HG03025 (cell line): ENCODE results near the gene BTC.
"Not testable (repeated sequence)": the region's sequence is repeated elsewhere in the genome, so short reads cannot be mapped to it uniquely, and the experiment has no call there.

Experiments used
- ATAC-seq: cut with Tn5 transposase; IDR thresholded peaks from one replicate; pipeline ENCODE4 v1.9.1; 2021; ENCODE audit warnings: mild to moderate bottlenecking, moderate library complexity; ENCODE audit not compliant: unreplicated experiment, low FRiP score

Gene BTC

GRCh38 chr4:74764119-74764518 is 30.2 kb downstream of the BTC start:
- ATAC-seq, result no peak

DNA sequence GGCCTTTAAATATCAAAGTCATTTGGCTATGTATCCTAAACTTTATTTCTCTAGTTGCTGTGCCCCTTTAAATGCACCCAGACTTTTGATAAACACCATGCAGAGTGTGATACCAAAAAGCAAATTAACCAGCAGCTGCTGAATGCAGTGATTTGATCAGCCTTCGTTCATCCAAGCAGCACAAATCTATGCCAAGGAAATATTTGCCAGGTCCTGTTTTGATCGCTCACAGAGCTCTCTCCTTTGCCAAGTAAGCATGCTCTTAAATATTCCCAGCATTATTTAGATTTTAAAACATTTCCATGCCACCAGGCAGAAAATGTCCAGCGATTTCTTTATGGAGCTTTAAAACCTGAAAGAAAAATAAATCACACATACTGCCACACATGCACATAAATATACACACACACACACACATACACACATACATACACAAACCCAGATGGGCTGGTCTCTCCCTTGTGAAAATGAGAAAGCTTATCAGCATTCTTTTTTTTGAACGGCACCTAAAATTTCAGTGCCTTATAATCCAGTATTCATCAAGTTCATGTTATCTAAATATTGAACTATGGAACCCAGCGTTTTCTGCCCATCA is 35.7 kb downstream of the BTC start:
- no peak for ATAC-seq

DNA sequence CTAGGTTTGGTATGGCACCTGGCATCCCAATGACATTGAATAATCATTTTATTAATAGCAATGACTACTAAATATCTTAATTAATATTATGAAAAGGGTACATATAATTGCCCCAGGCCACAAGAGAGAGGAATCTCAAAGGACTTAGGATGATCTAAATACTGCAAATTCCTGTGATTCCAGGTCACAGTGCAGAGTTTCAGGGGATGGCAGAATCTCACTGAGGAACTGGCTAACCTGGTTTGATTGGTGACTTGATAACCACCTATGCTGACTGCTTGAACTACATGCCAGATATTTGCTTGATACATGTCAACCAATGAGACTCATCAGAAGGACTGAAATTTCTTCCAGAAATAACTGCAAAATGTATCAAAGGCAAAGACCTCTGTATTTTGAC is 37.2 kb downstream of the BTC start:
- ATAC-seq, result no peak

- no peak for ATAC-seq
These were observed 38.8 kb downstream of the BTC start for GRCh38 chr4:74755486-74755885.

DNA sequence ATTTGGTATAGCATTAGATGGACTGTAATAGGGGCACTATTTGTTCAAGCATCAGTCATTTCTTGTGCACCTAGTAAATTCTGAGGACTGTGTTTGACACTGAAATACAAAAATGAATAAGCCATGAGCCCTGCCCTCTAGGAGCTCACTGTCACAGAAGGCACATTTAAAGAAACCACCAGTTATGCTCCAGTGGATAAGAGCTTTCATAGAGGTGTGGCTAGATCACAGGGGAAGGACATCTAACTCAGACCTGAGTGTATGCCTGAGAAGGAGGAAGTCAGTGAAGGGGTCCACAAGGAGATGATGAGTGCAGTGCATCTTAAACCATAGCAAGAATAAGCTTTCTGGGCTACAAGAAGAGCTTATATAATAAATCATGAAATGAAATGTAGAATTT is 40.1 kb downstream of the BTC start:
- ATAC-seq, result no peak

DNA sequence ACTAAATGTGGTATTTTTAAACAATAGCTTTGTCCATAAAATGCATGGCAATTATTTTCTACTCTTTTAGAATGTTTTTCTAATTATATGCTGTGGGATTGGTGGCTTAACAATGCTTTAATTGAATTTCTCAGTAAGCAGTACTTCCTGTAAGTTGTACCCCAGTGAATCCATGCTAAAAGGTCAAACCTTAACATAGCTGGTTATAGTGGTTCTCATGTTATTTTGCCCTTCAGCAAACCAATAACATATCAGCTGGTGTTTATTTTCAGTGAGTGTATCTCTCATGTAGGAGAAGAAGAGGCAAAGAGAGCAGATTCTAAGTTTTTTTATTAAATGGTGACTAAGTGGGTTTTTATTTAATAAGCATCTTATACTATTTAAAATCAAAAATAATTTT is 41.5 kb downstream of the BTC start:
- no peak for ATAC-seq

DNA sequence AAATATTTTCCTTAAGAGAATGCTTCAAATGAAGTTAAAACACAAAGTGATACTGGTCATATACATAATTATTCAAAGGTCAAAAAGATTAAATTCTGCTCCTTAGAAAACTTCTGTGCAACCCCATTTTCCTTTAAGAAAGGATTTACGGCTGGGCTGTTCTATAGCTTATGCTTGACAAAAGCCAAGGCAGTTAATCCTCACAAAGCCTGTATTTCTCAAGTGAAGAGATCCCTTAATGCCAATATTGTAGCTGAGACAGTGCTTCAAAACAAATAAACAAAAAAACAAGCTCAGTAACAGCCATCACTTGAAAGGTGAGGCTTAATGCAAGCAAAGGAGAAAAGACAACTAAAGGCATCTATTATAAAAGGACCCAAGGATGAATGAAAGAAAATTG is 42.5 kb downstream of the BTC start:
- no peak for ATAC-seq

DNA sequence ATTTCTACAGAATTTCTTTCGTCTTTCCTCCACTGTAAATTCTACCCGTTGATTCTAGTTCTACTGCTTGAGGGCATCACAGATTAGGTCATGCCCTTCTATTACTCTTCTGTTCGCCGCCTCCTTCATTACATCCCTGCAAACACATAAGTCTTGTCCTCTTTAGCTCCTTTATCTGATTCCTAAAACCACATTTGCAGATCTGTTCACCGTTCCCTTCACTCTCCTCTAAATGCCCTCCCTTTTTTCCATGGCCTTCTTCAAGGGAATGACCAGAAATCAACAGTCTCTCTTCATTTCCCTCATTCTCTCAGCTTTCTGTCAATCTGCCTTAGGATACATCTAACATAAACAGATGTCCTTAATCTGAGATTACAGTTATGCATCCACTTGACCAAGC is 43.1 kb downstream of the BTC start:
- no peak for ATAC-seq

DNA sequence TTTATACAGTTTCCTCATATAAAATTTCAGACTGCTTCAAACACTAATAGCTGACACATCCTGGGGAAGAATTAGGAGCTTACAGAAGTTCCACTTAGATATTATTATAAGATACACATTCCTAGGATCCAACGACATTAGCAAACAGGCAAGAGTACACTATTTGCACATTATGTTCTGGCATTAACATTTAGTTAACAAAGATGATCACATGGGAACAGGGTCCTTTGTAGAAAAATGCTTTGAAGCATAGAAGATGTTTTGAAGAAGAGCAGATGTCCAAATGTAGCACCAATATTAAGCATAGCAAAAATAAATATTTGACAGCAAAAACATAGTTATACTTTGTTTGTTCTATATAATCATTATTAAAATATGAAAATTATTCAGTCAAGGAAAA is 52.1 kb downstream of the BTC start:
- no peak for ATAC-seq

DNA sequence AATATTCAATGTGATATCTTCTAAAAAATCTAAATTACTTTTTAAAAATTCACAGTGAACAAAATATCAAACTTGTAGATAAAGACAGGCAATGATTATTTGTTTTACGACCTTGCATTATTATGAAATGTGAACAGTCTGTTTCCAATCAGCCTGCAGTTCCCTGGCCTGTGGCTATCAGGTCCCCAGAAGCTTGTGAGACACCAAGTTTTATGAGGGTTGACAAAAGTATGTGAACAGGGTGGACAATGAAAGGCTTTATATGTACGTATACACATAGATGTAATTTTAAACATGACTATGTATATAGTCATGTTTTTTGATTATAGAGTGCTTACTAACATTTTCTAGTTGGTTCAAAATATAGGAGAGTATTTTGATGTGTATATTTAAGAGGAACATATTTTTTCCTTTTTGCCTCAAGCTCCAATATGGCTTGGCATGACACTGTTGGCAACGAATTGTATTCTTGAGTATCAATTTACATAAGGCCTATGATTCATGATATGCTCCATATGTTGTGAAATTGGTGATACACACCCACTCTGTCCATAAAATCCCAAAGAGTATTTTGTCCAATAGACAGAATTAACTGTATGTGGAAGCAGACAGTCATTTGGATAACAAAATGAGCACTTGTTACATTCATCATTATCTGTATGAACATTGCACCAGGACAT is 55.7 kb downstream of the BTC start:
- no peak for ATAC-seq

GRCh38 chr4:74734995-74735394 is 59.3 kb downstream of the BTC start:
- ATAC-seq, result no peak

GRCh38 chr4:74733756-74734155 is 60.6 kb downstream of the BTC start:
- ATAC-seq, result no peak

GRCh38 chr4:74724979-74725378 is 69.3 kb downstream of the BTC start:
- no peak for ATAC-seq

- no peak for ATAC-seq
These were observed 77.9 kb downstream of the BTC start for GRCh38 chr4:74716436-74716765.

- ATAC-seq, result no peak
These were observed 78.5 kb downstream of the BTC start for GRCh38 chr4:74715706-74716435.

- ATAC-seq, result no peak
These were observed 79.7 kb downstream of the BTC start for GRCh38 chr4:74714611-74715130.

DNA sequence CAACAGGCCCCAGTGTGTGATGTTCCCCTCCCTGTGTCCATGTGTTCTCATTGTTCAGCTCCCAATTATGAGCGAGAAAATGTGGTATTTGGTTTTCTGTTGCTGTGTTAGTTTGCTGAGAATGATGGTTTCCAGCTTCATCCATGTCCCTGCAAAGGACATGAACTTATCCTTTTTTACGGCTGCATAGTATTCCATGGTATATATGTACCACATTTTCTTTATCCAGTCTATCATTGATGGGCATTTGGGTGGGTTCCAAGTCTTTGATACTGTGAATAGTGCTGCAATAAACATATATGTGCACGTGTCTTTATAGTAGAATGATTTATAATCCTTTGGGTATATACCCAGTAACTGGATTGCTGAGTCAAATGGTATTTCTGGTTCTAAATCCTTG is 86.2 kb downstream of the BTC start:
- ATAC-seq, result not testable (repeated sequence)
